Measurements from ENCODE around the gene KCNMA1.

DNA sequence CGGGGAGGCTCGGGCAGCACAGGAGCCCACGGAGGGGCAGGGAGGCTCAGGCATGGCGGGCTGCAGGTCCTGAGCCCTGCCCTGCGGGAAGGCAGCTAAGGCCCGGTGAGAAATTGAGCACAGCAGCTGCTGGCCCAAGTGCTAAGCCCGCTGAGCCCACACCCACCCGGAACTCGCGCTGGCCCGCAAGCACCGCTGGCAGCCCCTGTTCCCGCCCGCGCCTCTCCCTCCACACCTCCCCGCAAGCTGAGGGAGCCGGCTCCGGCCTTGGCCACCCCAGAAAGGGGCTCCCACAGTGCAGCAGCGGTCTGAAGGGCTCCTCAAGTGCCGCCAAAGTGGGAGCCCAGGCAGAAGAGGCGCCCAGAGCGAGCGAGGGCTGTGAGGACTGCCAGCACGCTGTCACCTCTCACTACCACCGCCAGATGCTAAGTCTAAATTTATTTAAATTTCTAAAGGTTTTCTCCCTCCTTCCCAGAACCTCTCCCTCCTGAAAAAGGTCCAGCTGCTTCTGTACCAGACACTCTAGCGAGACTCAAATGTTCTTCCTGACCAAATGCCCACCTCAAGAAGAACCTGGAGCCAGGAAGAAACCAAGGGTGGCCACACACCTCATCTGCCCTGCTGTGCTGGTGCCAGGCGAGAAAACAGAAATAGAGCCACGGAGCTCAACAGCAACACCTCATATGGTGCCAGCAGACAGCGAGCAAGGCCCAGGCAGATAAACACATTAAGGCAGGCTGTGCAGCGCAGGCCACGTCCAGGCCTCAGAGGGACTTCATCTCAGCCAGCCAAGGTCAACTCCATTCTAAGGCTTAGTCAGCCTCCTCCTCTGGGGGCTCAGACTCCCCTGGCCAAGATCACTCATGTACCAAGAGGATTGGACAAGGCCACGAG, 47.0 kb downstream of the KCNMA1 start:
- TF ChIP-seq CTCF (IDR thresholded peaks at IDR 0.05) (no peak), JUND (IDR thresholded peaks at IDR 0.05) (no peak), MXI1 (IDR thresholded peaks at IDR 0.05; ENCODE audit: low read depth, low read length) (no peak), NFIC (IDR thresholded peaks at IDR 0.05; ENCODE audit: borderline replicate concordance) (no peak), YY1 (IDR thresholded peaks at IDR 0.05; ENCODE audit: low read depth) (no peak), USF2 (IDR thresholded peaks at IDR 0.05; ENCODE audit: borderline replicate concordance, low read depth, low read length) (no peak), TAF1 (IDR thresholded peaks at IDR 0.05; ENCODE audit: borderline replicate concordance, low read depth, low read length) (no peak), RCOR1 (IDR thresholded peaks at IDR 0.05; ENCODE audit: low read length) (no peak), TCF12 (IDR thresholded peaks at IDR 0.05) (no peak)

All from SK-N-SH (cell line).